ENCODE results near the gene GGN. TPM values are rescaled to one million over a fixed set of nuclear protein-coding genes. Genes with fewer than 3 reads are reported as not detected.

Gene GGN
- total RNA-seq, 1 experiment from 2014 or later: 1.4 TPM

DNA sequence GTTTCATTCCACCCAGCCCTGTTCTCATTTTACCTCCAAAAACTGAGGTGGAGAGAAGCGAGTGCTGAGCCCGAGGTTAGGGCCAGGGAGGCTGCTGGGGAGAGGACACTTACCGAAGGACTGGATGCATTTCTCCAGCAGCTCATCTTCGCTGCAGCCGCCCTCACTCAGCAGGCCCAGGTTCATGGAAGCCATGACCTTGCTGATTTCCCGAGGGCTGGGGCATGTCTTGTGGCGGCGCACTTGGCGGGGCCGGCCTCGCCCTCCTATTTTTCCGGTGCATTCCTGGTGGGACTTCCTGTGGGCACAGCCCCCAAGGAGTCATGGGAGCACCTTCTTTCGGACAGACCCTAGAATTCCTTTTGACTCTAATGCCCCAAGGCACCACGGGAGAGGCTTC lies 34.0 kb upstream of the GGN start:
- Mint-ChIP-seq H3K4me3 (ENCODE audit: unreplicated experiment) (no peak overlapping the region), H3K27ac (ENCODE audit: low read depth, unreplicated experiment) (no peak overlapping the region), H3K9me3 (ENCODE audit: unreplicated experiment) (no peaks in the 10 kb centered on the region), H3K4me1 (ENCODE audit: insufficient read depth, unreplicated experiment) (peaks cover 7% of the 10 kb centered on the region), H3K36me3 (ENCODE audit: insufficient read depth, unreplicated experiment) (no peaks in the 10 kb centered on the region), H3K27me3 (ENCODE audit: insufficient read depth, unreplicated experiment) (peaks cover 33% of the 10 kb centered on the region)
- ChIA-PET POLR2A (no interaction called here), CTCF (no interaction called here)
- intact Hi-C loops (cut with micrococcal nuclease): no loop called here
- TF ChIP-seq, protein P1, sequence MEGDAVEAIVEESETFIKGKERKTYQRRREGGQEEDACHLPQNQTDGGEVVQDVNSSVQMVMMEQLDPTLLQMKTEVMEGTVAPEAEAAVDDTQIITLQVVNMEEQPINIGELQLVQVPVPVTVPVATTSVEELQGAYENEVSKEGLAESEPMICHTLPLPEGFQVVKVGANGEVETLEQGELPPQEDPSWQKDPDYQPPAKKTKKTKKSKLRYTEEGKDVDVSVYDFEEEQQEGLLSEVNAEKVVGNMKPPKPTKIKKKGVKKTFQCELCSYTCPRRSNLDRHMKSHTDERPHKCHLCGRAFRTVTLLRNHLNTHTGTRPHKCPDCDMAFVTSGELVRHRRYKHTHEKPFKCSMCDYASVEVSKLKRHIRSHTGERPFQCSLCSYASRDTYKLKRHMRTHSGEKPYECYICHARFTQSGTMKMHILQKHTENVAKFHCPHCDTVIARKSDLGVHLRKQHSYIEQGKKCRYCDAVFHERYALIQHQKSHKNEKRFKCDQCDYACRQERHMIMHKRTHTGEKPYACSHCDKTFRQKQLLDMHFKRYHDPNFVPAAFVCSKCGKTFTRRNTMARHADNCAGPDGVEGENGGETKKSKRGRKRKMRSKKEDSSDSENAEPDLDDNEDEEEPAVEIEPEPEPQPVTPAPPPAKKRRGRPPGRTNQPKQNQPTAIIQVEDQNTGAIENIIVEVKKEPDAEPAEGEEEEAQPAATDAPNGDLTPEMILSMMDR (IDR thresholded peaks at IDR 0.05; ENCODE audit: unreplicated experiment): no peak
- no TSS peak for BruUV-seq (replicated peaks)
- no peak for DNase-seq (ENCODE audit: unreplicated experiment)

DNA sequence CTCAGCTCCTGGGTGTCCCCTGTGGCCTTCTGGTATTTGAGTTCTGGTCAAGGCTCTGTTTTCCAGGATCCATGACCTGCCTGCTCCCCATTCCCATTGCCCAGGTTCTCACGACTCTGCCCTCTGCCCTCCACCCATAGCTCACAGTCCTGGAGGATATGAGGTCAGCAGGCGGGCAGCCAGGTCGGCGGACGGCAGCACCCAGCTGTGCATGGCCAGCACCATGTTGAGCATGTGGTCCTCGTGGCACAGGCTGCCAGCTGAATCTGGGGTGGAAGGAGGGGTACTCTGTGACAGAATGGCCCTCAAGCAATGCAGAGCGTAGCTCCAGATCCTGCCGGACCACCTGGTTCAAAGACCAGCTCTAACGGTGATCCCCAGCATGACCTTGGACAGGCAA lies 33.1 kb upstream of the GGN start:
- CTCF ChIA-PET: interaction anchor here (1.0 kb wide), 1 partner anchor 18 kb away, joined by 3 read pairs; the partner anchor contains the start of gene FAM98C
- POLR2A ChIA-PET: no interaction called here
- intact Hi-C loops (cut with micrococcal nuclease): no loop called here
- H3K4me1 Mint-ChIP-seq (ENCODE audit: insufficient read depth, unreplicated experiment): peaks cover 10% of the 10 kb centered on the region
- H3K4me3 Mint-ChIP-seq (ENCODE audit: unreplicated experiment): no peak overlapping the region
- H3K36me3 Mint-ChIP-seq (ENCODE audit: insufficient read depth, unreplicated experiment): no peaks in the 10 kb centered on the region
- no peaks in the 10 kb centered on the region for H3K9me3 Mint-ChIP-seq (ENCODE audit: unreplicated experiment)
- no TSS peak for BruUV-seq (replicated peaks)
- H3K27me3 Mint-ChIP-seq (ENCODE audit: insufficient read depth, unreplicated experiment): peaks cover 35% of the 10 kb centered on the region
- no peak overlapping the region for H3K27ac Mint-ChIP-seq (ENCODE audit: low read depth, unreplicated experiment)
- TF ChIP-seq, protein P1 (IDR thresholded peaks at IDR 0.05; ENCODE audit: unreplicated experiment): no peak
- no peak for DNase-seq (ENCODE audit: unreplicated experiment)

DNA sequence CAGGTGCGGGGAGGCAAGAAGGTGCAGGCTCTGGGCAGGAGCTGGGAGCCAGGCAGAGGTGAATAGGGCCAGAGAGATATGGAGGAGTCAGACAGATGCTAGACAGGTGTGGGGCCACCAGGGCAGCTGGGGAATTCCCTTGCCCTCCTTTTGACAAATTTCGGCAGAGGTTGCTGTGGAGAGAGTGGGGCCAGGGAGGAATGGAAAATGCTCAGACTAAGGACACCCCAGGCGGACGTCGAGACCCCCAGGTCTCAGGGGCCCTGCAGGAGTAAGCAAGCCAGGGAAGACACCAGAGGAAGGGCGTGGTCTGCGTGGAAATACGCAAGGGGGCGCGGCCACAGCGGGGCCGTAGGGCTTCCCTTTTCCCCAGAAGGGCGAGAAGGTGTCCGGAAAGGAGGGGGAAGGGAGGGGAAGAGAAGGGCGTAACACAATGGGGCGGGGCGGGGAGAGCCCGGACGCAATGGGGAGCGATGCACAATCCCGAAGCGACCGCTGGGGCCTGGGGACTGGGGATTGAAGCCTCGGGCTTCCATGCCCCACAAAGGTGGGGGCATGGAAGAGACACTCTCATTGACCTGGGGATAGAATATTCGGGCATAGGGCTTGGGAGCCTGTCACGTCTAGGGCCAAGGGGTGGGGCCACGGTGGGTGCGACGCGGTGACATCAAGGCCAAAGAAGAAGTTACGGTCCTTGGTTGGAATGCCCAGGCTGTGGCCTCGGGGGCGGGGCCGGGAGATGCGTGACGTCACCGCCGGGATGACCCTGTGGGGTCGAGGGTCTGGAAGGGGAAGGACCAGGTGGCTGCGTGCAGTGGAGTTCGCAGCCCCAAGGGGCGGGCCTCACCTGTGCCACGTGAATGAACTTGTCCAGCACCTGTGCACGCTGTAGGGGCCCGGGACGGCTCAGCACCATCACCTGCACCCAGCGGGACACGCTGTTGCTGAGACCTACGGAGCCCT lies 30.0 kb upstream of the GGN start:
- H3K27me3 Mint-ChIP-seq (ENCODE audit: insufficient read depth, unreplicated experiment): peaks cover 35% of the 10 kb centered on the region
- TF ChIP-seq, protein P1 (IDR thresholded peaks at IDR 0.05; ENCODE audit: unreplicated experiment): no peak
- CTCF ChIA-PET: interaction anchor here (0.5 kb wide), 1 partner anchor 923 kb away, joined by 3 read pairs; no protein-coding TSS in a partner anchor
- H3K27ac Mint-ChIP-seq (ENCODE audit: low read depth, unreplicated experiment): no peak overlapping the region
- no peaks in the 10 kb centered on the region for H3K9me3 Mint-ChIP-seq (ENCODE audit: unreplicated experiment)
- BruUV-seq (replicated peaks): no TSS peak
- peak overlapping the region; percentile 42 for H3K4me3 Mint-ChIP-seq (ENCODE audit: unreplicated experiment)
- POLR2A ChIA-PET: no interaction called here
- H3K4me1 Mint-ChIP-seq (ENCODE audit: insufficient read depth, unreplicated experiment): peaks cover 10% of the 10 kb centered on the region
- intact Hi-C loops (cut with micrococcal nuclease): no loop called here
- no peaks in the 10 kb centered on the region for H3K36me3 Mint-ChIP-seq (ENCODE audit: insufficient read depth, unreplicated experiment)
- DNase-seq (ENCODE audit: unreplicated experiment): peak; percentile 45

DNA sequence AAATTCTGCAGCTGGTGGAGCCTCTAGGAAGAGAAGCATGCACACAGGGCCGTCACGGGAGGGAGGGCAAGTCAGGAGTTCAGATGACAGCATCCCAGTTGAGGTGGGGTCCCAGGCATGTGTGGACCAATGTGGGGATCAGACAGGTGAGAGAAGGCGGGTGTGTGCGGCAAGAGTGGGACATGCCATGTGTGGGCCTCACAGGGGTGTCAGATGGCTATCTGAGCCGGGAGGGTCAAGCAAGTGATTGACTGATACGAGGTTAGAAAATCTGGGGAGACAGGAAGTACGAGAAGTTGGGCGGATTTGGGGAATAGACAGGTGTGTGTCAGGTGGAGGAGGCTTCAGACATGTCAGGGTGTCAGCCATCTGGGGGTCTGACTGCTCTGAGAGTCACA lies 29.3 kb upstream of the GGN start:
- intact Hi-C loops (cut with micrococcal nuclease): no loop called here
- H3K4me3 Mint-ChIP-seq (ENCODE audit: unreplicated experiment): no peak overlapping the region
- no peak overlapping the region for H3K27ac Mint-ChIP-seq (ENCODE audit: low read depth, unreplicated experiment)
- POLR2A ChIA-PET: no interaction called here
- no TSS peak for BruUV-seq (replicated peaks)
- TF ChIP-seq, protein P1 (IDR thresholded peaks at IDR 0.05; ENCODE audit: unreplicated experiment): no peak
- H3K36me3 Mint-ChIP-seq (ENCODE audit: insufficient read depth, unreplicated experiment): no peaks in the 10 kb centered on the region
- CTCF ChIA-PET: interaction anchor here (0.9 kb wide), 1 partner anchor 14 kb away, joined by 5 read pairs; the partner anchor contains the start of gene FAM98C
- peaks cover 35% of the 10 kb centered on the region for H3K27me3 Mint-ChIP-seq (ENCODE audit: insufficient read depth, unreplicated experiment)
- H3K9me3 Mint-ChIP-seq (ENCODE audit: unreplicated experiment): no peaks in the 10 kb centered on the region
- peaks cover 10% of the 10 kb centered on the region for H3K4me1 Mint-ChIP-seq (ENCODE audit: insufficient read depth, unreplicated experiment)
- DNase-seq (ENCODE audit: unreplicated experiment): no peak
